H9 (cell line): ENCODE results near the gene RFT1. TPM values are rescaled to one million over a fixed set of nuclear protein-coding genes. Genes with fewer than 3 reads are reported as not detected.

ENCODE experiments used
- DNase-seq: peaks from one replicate; pipeline ENCODE4 v3.0.0-alpha.2; 2017
- H2AFZ ChIP-seq: one replicate; pipeline ENCODE4 v1.6.1; 2013; ENCODE audit warnings: mild to moderate bottlenecking, low read length, control low read depth, moderate library complexity
- H2AK5ac ChIP-seq: 2 replicates; pipeline ENCODE4 v1.6.1; 2013; ENCODE audit warnings: low read length, control low read depth, mixed read lengths; ENCODE audit not compliant: insufficient read length
- H2BK120ac ChIP-seq: one replicate; pipeline ENCODE4 v1.6.1; 2013; ENCODE audit warnings: low read depth, mild to moderate bottlenecking, low read length, control low read depth, inconsistent platforms; ENCODE audit not compliant: poor library complexity, severe bottlenecking
- H2BK12ac ChIP-seq: 2 replicates; pipeline ENCODE4 v1.6.1; 2013; ENCODE audit warnings: low read length, control low read depth, mixed read lengths, low read depth; ENCODE audit not compliant: insufficient read length
- H2BK15ac ChIP-seq: 2 replicates; pipeline ENCODE4 v1.6.1; 2013; ENCODE audit warnings: low read depth, low read length, control low read depth
- H2BK20ac ChIP-seq: one replicate; pipeline ENCODE4 v1.6.1; 2013; ENCODE audit warnings: low read depth, mild to moderate bottlenecking, low read length, control low read depth, inconsistent platforms; ENCODE audit not compliant: poor library complexity, severe bottlenecking
- H2BK5ac ChIP-seq: 2 replicates; pipeline ENCODE4 v1.6.1; 2013; ENCODE audit warnings: low read length, control low read depth, mixed read lengths; ENCODE audit not compliant: insufficient read length
- H3K14ac ChIP-seq: 2 replicates; pipeline ENCODE4 v1.6.1; 2013; ENCODE audit warnings: low read length, control low read depth; ENCODE audit not compliant: insufficient read depth
- H3K18ac ChIP-seq: 2 replicates; pipeline ENCODE4 v1.6.1; 2013; ENCODE audit warnings: low read depth, mild to moderate bottlenecking, mixed read lengths, low read length, control low read depth; ENCODE audit not compliant: insufficient read length
- H3K23ac ChIP-seq: 2 replicates; pipeline ENCODE4 v1.6.1; 2013; ENCODE audit warnings: low read length, control low read depth, mixed read lengths, low read depth; ENCODE audit not compliant: insufficient read length
- H3K23me2 ChIP-seq: 2 replicates; pipeline ENCODE4 v1.6.1; 2013; ENCODE audit warnings: low read depth, mild to moderate bottlenecking, mixed read lengths, low read length, control low read depth; ENCODE audit not compliant: insufficient read length, poor library complexity, severe bottlenecking
- H3K27ac ChIP-seq: 2 replicates; pipeline ENCODE4 v1.5.1; 2013; ENCODE audit warnings: low read length, control low read depth, mixed read lengths, low read depth; ENCODE audit not compliant: insufficient read length
- H3K27me3 ChIP-seq: 2 replicates; pipeline ENCODE4 v1.6.1; 2013; ENCODE audit warnings: low read length, control low read depth, inconsistent platforms; ENCODE audit not compliant: insufficient read depth
- H3K4ac ChIP-seq: 2 replicates; pipeline ENCODE4 v1.6.1; 2013; ENCODE audit warnings: low read depth, mild to moderate bottlenecking, control low read depth, inconsistent platforms, low read length, moderate library complexity
- H3K4me1 ChIP-seq: 2 replicates; pipeline ENCODE4 v1.6.1; 2013; ENCODE audit warnings: low read length, control low read depth, inconsistent platforms; ENCODE audit not compliant: insufficient read depth
- H3K4me2 ChIP-seq: 2 replicates; pipeline ENCODE4 v1.6.1; 2013; ENCODE audit warnings: low read length, control low read depth, mixed read lengths; ENCODE audit not compliant: insufficient read length, insufficient read depth
- H3K56ac ChIP-seq: 2 replicates; pipeline ENCODE4 v1.6.1; 2013; ENCODE audit warnings: low read depth, mild to moderate bottlenecking, mixed read lengths, low read length, control low read depth; ENCODE audit not compliant: insufficient read length
- H3K79me1 ChIP-seq: 2 replicates; pipeline ENCODE4 v1.6.1; 2013; ENCODE audit warnings: low read depth, mild to moderate bottlenecking, moderate library complexity, low read length, control low read depth, inconsistent platforms; ENCODE audit not compliant: insufficient read depth, poor library complexity, severe bottlenecking
- H3K79me2 ChIP-seq: 2 replicates; pipeline ENCODE4 v1.6.1; 2013; ENCODE audit warnings: low read length, control low read depth, inconsistent platforms; ENCODE audit not compliant: insufficient read depth
- H3K9ac ChIP-seq: 2 replicates; pipeline ENCODE4 v1.6.1; 2013; ENCODE audit warnings: low read length, control low read depth, mixed read lengths; ENCODE audit not compliant: insufficient read length; ENCODE audit errors: extremely low read depth
- H3K9me3 ChIP-seq: one replicate; pipeline ENCODE4 v1.6.1; 2013; ENCODE audit warnings: low read depth, low read length, inconsistent platforms; ENCODE audit not compliant: control insufficient read depth
- H3T11ph ChIP-seq: one replicate; pipeline ENCODE4 v1.6.1; 2013; ENCODE audit warnings: mild to moderate bottlenecking, low read length, control low read depth, inconsistent platforms
- H4K20me1 ChIP-seq: one replicate; pipeline ENCODE4 v1.6.1; 2013; ENCODE audit not compliant: control insufficient read depth, insufficient read length, insufficient read depth
- H4K5ac ChIP-seq: 2 replicates; pipeline ENCODE4 v1.6.1; 2013; ENCODE audit warnings: low read depth, mild to moderate bottlenecking, mixed read lengths, low read length, control low read depth; ENCODE audit not compliant: insufficient read length
- H4K8ac ChIP-seq: replicated peaks from 2 replicates; pipeline ENCODE4 v1.6.1; 2013; ENCODE audit warnings: low read length, control low read depth, mixed read lengths, low read depth; ENCODE audit not compliant: insufficient read length
- H4K91ac ChIP-seq: 2 replicates; pipeline ENCODE4 v1.6.1; 2013; ENCODE audit warnings: low read depth, mild to moderate bottlenecking, moderate library complexity, mixed read lengths, low read length, control low read depth; ENCODE audit not compliant: insufficient read length
- H3K27ac Mint-ChIP-seq, 3 experiments: 2 replicates in 2 of 3; 3 replicates in 1 of 3; pipeline ENCODE4 v1.8.0; 2020 to 2021; ENCODE audit warnings: mixed read lengths in 3 of 3, mild to moderate bottlenecking in 1 of 3, moderate library complexity in 1 of 3
- H3K27me3 Mint-ChIP-seq: 2 replicates; pipeline ENCODE4 v1.8.0; 2021; ENCODE audit warnings: low read depth, mild to moderate bottlenecking, moderate library complexity, mixed read lengths
- H3K36me3 Mint-ChIP-seq, 3 experiments: 2 replicates in 2 of 3; 3 replicates in 1 of 3; pipeline ENCODE4 v1.8.0; 2020 to 2021; ENCODE audit warnings: low read depth in 3 of 3, mixed read lengths in 3 of 3; ENCODE audit not compliant: insufficient read depth in 1 of 3
- H3K4me1 Mint-ChIP-seq, 2 experiments: 2 replicates each; pipeline ENCODE4 v1.8.0; 2020; ENCODE audit warnings: mixed read lengths in 2 of 2
- H3K4me3 Mint-ChIP-seq, 2 experiments: 2 replicates in 1 of 2; 3 replicates in 1 of 2; pipeline ENCODE4 v1.8.0; 2020 to 2021; ENCODE audit warnings: mild to moderate bottlenecking in 2 of 2, mixed read lengths in 2 of 2, moderate library complexity in 1 of 2
- H3K9me3 Mint-ChIP-seq, 2 experiments: 2 replicates in 1 of 2; 3 replicates in 1 of 2; pipeline ENCODE4 v1.8.0; 2020; ENCODE audit warnings: mild to moderate bottlenecking in 2 of 2, mixed read lengths in 2 of 2, moderate library complexity in 1 of 2
- CTCF ChIP-seq: fragments of 200-600 bp; sonication (generic); conservative IDR thresholded peaks from 3 replicates; pipeline ENCODE4 v1.8.0; 2021; ENCODE audit warnings: antibody characterized with exemption, mild to moderate bottlenecking
- WGBS: extraction: QIAGEN DNeasy Blood & Tissue Kit; methylation state at CpG from one replicate; pipeline ENCODE4 v1.1.7; 2013; ENCODE audit warnings: missing lambda C conversion rate, low lambda C conversion rate, mixed read lengths; ENCODE audit not compliant: insufficient read length; ENCODE audit errors: extremely low coverage; 5-methylcytosine and 5-hydroxymethylcytosine counted together
- total RNA-seq: library from RNA; stranded (reverse); gene quantifications from 2 replicates; pipeline ENCODE4 v1.2.1, GENCODE V29; 2021

Gene RFT1
- total RNA-seq, 1 experiment from 2014 or later: 24.1 TPM

GRCh38 chr3:53166206-53166605, 36.0 kb upstream of the RFT1 start:
- Histone ChIP-seq H4K8ac (no peak overlapping the region), H3K9ac (no peak overlapping the region), H3K79me2 (no peaks in the 10 kb centered on the region; the same call in 1 of the 2 replicates), H3K23ac (no peak overlapping the region), H3K79me1 (no peaks in the 10 kb centered on the region), H3K23me2 (no peaks in the 10 kb centered on the region), H3T11ph (no peak overlapping the region), H4K91ac (no peak overlapping the region), H3K27ac (no peak overlapping the region), H4K20me1 (peaks cover 2% of the 10 kb centered on the region), H2BK15ac (no peak overlapping the region), H2AFZ (no peak overlapping the region), H3K4ac (no peak overlapping the region), H3K14ac (no peak overlapping the region), H3K18ac (no peak overlapping the region), H2BK120ac (no peak overlapping the region), H3K4me2 (no peak overlapping the region), H2BK20ac (no peak overlapping the region), H3K27me3 (no peaks in the 10 kb centered on the region; the same call in 1 of the 2 replicates), H4K5ac (no peak overlapping the region), H2AK5ac (no peak overlapping the region), H2BK12ac (no peak overlapping the region), H3K9me3 (no peaks in the 10 kb centered on the region), H3K4me1 (peaks cover 5% of the 10 kb centered on the region; the same call in 1 of the 2 replicates), H2BK5ac (no peak overlapping the region), H3K56ac (no peak overlapping the region)
- TF ChIP-seq CTCF: no peak
- DNase-seq: no peak
- H3K4me1 Mint-ChIP-seq: peaks cover 43 to 52% of the 10 kb centered on the region in 2 experiments
- H3K27ac Mint-ChIP-seq: no peak overlapping the region; a peak in 1 of 7 replicates
- no peaks in the 10 kb centered on the region for H3K9me3 Mint-ChIP-seq
- H3K27me3 Mint-ChIP-seq: peaks cover 3% of the 10 kb centered on the region
- no peak overlapping the region for H3K4me3 Mint-ChIP-seq
- WGBS: no CpG with 5 or more reads among the region's 4 CpGs
- H3K36me3 Mint-ChIP-seq: no peaks in the 10 kb centered on the region; a peak in 1 of 7 replicates
